Measurements from ENCODE around the gene ZNF678. TPM values are rescaled to one million over a fixed set of nuclear protein-coding genes. Genes with fewer than 3 reads are reported as not detected.
"Not testable (repeated sequence)": the region's sequence is repeated elsewhere in the genome, so short reads cannot be mapped to it uniquely, and the experiment has no call there.

The ZNF678 gene
- total RNA-seq, 1 donor from 2014 or later: 15.2 TPM

DNA sequence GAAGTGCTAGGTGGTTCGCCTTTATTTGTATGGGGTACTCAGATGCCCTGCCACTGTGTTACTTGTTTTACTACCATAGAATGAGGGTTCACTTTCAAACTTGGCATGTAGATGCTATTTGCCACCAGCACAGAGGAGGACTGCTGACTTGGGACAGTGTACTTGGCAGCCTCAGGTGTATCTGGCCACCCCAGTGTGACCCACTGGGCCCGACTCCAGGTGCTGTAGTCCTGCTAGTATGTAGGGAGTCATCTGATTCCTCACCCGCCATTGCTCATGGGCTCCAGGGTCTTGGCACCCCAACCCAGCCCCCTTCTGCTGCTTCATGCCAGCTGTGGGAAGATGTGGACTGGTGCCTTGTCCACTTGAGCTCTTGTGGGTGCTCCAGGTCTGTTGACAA is 40.0 kb downstream of the ZNF678 start:
- Histone ChIP-seq H3K9me3 (no peaks in the 10 kb centered on the region), H3K36me3 (no peaks in the 10 kb centered on the region), H3K27ac (no peak overlapping the region), H3K27me3 (no peaks in the 10 kb centered on the region), H3K4me1 (no peaks in the 10 kb centered on the region), H3K4me3 (no peak overlapping the region)
- TF ChIP-seq CTCF (IDR thresholded peaks at IDR 0.05) (no peak), POLR2A (IDR thresholded peaks at IDR 0.05) (no peak)
- intact Hi-C loops (cut with DNase I): no loop called here
- DNase-seq (ENCODE audit: extremely low spot score in 2 of 2): no peak

- peaks cover 6% of the 10 kb centered on the region for H3K9me3 ChIP-seq
- H3K4me1 ChIP-seq: no peaks in the 10 kb centered on the region
- H3K27ac ChIP-seq: no peak overlapping the region
- DNase-seq (ENCODE audit: extremely low spot score in 2 of 2): no peak
- H3K36me3 ChIP-seq: no peaks in the 10 kb centered on the region
- intact Hi-C loops (cut with DNase I): no loop called here
- TF ChIP-seq CTCF (IDR thresholded peaks at IDR 0.05): no peak
- no peak for TF ChIP-seq POLR2A (IDR thresholded peaks at IDR 0.05)
- TF ChIP-seq POLR2AphosphoS5 (IDR thresholded peaks at IDR 0.05; ENCODE audit: insufficient read depth in 1 of 2, low read depth in 1 of 2): no peak
- H3K4me3 ChIP-seq: no peak overlapping the region
- no peaks in the 10 kb centered on the region for H3K27me3 ChIP-seq
Observed at GRCh38 chr1:227604446-227604845, 41.1 kb downstream of the ZNF678 start.

DNA sequence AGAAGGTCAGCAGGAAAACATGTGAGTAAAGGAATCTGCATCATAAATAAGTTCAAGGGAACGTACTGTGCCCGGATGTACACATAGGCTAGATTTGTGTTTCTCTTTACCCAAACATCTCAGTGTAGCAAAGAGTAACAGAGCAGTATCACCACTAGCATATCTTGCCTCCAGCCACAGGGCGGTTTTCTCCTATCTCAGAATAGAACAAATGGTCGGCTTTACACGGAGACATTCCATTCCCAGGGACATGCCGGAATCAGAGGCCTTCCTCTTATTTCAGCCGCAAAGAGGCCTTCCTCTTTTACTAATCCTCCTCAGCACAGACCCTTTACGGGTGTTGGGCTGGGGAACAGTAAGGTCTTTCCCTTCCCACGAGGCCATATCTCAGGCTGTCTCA is 42.9 kb downstream of the ZNF678 start:
- intact Hi-C loops (cut with DNase I); H3K27me3 ChIP-seq; H3K4me1 ChIP-seq; H3K27ac ChIP-seq; H3K4me3 ChIP-seq; DNase-seq (ENCODE audit: extremely low spot score in 2 of 2); H3K9me3 ChIP-seq; H3K36me3 ChIP-seq: not testable (repeated sequence)

DNA sequence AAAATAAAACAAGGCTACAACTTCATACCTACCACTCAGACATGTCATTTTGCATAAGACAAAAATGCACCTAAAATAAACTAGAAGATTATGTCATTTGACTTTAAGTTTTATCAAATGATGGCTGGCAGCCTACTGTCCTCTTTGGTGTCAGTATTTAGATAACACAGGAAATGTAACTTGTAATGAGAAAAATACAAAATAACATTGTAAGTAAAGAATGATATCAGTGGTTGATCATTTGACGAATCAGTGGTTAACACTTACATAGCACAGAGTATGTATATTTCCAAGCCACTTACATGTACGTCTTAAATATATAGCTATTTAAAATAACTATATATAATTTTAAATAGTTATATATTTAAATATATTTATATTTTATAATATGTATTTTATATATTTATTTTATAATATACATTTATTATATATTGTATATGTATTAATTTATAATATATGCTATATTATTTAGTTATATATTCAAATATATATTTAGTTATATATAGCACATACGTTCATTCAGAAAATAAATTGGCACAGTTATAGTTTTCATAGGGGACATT is 44.1 kb downstream of the ZNF678 start:
- DNase-seq (ENCODE audit: extremely low spot score in 2 of 2): no peak
- intact Hi-C loops (cut with DNase I): no loop called here
- Histone ChIP-seq H3K4me3 (no peak overlapping the region), H3K4me1 (no peaks in the 10 kb centered on the region), H3K27ac (no peak overlapping the region), H3K9me3 (peaks cover 6% of the 10 kb centered on the region), H3K36me3 (no peaks in the 10 kb centered on the region), H3K27me3 (no peaks in the 10 kb centered on the region)
- no peak for TF ChIP-seq CTCF (IDR thresholded peaks at IDR 0.05)
- TF ChIP-seq POLR2A (IDR thresholded peaks at IDR 0.05): no peak
- TF ChIP-seq POLR2AphosphoS5 (IDR thresholded peaks at IDR 0.05; ENCODE audit: insufficient read depth in 1 of 2, low read depth in 1 of 2): no peak

- DNase-seq (ENCODE audit: extremely low spot score in 2 of 2): no peak
- no peaks in the 10 kb centered on the region for H3K27me3 ChIP-seq
- TF ChIP-seq POLR2AphosphoS5 (IDR thresholded peaks at IDR 0.05; ENCODE audit: insufficient read depth in 1 of 2, low read depth in 1 of 2) (no peak), CTCF (IDR thresholded peaks at IDR 0.05) (no peak), POLR2A (IDR thresholded peaks at IDR 0.05) (no peak)
- H3K27ac ChIP-seq: no peak overlapping the region
- peaks cover 10% of the 10 kb centered on the region for H3K9me3 ChIP-seq
- intact Hi-C loops (cut with DNase I): no loop called here
- no peak overlapping the region for H3K4me3 ChIP-seq
- no peaks in the 10 kb centered on the region for H3K4me1 ChIP-seq
- H3K36me3 ChIP-seq: peaks cover 0 to 4% of the 10 kb centered on the region in 2 donors
Observed at GRCh38 chr1:227612658-227613057, 49.3 kb downstream of the ZNF678 start.

GRCh38 chr1:227613526-227613925 is 50.2 kb downstream of the ZNF678 start:
- DNase-seq (ENCODE audit: extremely low spot score in 2 of 2): no peak
- H3K36me3 ChIP-seq: peaks cover 0 to 4% of the 10 kb centered on the region in 2 donors
- H3K4me3 ChIP-seq: no peak overlapping the region

More at GRCh38 chr1:227613526-227613925, 50.2 kb downstream of the ZNF678 start:
- intact Hi-C loops (cut with DNase I): no loop called here
- Histone ChIP-seq H3K4me1 (no peaks in the 10 kb centered on the region), H3K27ac (no peak overlapping the region), H3K27me3 (no peaks in the 10 kb centered on the region), H3K9me3 (peaks cover 10% of the 10 kb centered on the region)
- no peak for TF ChIP-seq CTCF (IDR thresholded peaks at IDR 0.05)
- no peak for TF ChIP-seq POLR2AphosphoS5 (IDR thresholded peaks at IDR 0.05; ENCODE audit: insufficient read depth in 1 of 2, low read depth in 1 of 2)
- TF ChIP-seq POLR2A (IDR thresholded peaks at IDR 0.05): no peak
